PFSK-1 (cell line): Measurements from ENCODE around the gene DHX15.

Experiments used
- FOXP2 ChIP-seq: optimal IDR thresholded peaks from 2 replicates; pipeline ENCODE3; 2011; ENCODE audit warnings: borderline replicate concordance, control low read depth, inconsistent platforms; ENCODE audit not compliant: insufficient read depth; ENCODE audit errors: extremely low read length, extremely low read depth
- POLR2AphosphoS5 ChIP-seq: IDR thresholded peaks from 2 replicates; pipeline ENCODE4 v1.6.1; 2012; ENCODE audit warnings: low read depth, mild to moderate bottlenecking, control low read depth, low read length, moderate library complexity
- SIN3A ChIP-seq: IDR thresholded peaks from 2 replicates; pipeline ENCODE4 v1.6.1; 2012; ENCODE audit warnings: mild to moderate bottlenecking, low read length, moderate library complexity, borderline replicate concordance; ENCODE audit not compliant: insufficient read depth
- TAF1 ChIP-seq: IDR thresholded peaks from 2 replicates; pipeline ENCODE4 v1.6.1; 2012; ENCODE audit warnings: low read length, control low read depth, borderline replicate concordance; ENCODE audit not compliant: insufficient read depth
- TF ChIP-seq, protein P1 (sequence below), 2 experiments: IDR thresholded peaks; 2 replicates each; pipeline versions ENCODE4 v1.6.1 to v1.8.0; 2011 to 2012; ENCODE audit warnings: low read depth in 2 of 2, low read length in 2 of 2, control low read depth in 1 of 2, inconsistent platforms in 1 of 2, mild to moderate bottlenecking in 1 of 2, moderate library complexity in 1 of 2; ENCODE audit not compliant: insufficient read depth in 1 of 2

DNA sequence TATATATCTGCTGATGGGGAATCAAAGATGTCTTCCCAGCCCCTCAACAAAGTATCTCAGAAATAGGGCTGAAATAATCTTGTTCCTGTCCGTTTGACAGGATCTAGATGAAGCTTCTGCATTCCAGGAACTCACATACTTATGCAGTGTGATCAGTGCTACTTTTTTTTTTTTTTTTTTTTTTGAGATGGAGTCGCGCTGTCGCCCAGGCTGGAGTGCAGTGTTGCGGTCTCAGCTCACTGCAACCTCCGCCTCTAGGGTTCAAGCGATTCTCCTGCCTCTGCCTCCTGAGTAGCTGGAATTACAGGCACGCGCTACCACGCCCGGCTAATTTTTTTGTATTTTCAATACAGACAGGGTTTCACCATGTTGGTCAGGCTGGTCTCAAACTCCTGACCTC, 36.4 kb downstream of the DHX15 start:
- TF ChIP-seq, protein P1, sequence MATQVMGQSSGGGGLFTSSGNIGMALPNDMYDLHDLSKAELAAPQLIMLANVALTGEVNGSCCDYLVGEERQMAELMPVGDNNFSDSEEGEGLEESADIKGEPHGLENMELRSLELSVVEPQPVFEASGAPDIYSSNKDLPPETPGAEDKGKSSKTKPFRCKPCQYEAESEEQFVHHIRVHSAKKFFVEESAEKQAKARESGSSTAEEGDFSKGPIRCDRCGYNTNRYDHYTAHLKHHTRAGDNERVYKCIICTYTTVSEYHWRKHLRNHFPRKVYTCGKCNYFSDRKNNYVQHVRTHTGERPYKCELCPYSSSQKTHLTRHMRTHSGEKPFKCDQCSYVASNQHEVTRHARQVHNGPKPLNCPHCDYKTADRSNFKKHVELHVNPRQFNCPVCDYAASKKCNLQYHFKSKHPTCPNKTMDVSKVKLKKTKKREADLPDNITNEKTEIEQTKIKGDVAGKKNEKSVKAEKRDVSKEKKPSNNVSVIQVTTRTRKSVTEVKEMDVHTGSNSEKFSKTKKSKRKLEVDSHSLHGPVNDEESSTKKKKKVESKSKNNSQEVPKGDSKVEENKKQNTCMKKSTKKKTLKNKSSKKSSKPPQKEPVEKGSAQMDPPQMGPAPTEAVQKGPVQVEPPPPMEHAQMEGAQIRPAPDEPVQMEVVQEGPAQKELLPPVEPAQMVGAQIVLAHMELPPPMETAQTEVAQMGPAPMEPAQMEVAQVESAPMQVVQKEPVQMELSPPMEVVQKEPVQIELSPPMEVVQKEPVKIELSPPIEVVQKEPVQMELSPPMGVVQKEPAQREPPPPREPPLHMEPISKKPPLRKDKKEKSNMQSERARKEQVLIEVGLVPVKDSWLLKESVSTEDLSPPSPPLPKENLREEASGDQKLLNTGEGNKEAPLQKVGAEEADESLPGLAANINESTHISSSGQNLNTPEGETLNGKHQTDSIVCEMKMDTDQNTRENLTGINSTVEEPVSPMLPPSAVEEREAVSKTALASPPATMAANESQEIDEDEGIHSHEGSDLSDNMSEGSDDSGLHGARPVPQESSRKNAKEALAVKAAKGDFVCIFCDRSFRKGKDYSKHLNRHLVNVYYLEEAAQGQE (IDR thresholded peaks at IDR 0.05; ENCODE audit: insufficient read depth in 1 of 2, low read depth in 2 of 2, low read length in 2 of 2): no peak
- no peak for TF ChIP-seq POLR2AphosphoS5
- TF ChIP-seq TAF1: no peak
- no peak for TF ChIP-seq SIN3A
- no peak for TF ChIP-seq FOXP2
